Measurements from ENCODE around the gene NUP210L. TPM values are rescaled to one million over a fixed set of nuclear protein-coding genes. Genes with fewer than 3 reads are reported as not detected.

The NUP210L gene
- total and polyA plus RNA-seq, 9 of the 15 experiments (the other 6 are each of a cell fraction or from before 2014, with no cell fraction given) = 0.01 to 0.04 TPM; not detected in 7

DNA sequence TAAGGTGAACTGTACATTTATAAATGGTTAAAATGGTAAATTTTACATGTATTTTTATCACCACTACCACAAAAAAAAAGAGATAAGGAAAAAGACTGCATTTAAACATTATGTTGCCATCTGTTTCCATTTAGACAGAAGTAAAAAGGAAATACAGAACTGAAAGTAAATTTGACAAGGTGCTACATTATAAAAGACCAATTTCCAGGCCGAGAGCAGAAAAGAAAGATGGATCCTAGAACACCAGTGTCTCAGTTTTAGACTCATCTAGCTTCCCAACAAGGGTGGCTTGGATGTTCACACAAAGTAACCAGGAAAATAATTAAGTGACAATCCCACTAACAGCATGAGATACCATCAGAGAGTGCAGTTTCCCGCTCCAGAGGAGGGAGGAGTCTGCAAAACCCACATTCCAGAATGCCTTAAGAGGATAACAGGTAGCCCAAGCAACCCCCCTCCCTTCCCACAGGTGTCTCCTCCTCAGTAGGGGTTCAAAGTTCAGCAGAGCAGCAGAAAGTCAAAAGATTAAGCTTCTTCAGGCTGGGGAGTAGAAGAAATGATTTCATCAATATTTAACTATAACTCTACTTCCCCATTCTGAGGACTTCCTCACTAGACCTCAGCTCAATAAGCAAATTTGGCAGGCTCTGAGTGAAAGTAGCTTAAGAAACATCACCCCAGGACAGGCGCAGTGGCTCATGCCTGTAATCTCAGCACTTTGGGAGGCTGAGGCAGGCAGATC lies 25.2 kb upstream of the NUP210L start (continued):
- TF ChIP-seq TEAD4 (IDR thresholded peaks at IDR 0.05; ENCODE audit: low read length) (0 out of 2 replicates have a peak, but pooled peaks have one; percentile 22), TEAD4 (CRISPR knock-in tag; IDR thresholded peaks at IDR 0.05; ENCODE audit: borderline replicate concordance) (no peak), ZKSCAN1 (IDR thresholded peaks at IDR 0.05; ENCODE audit: low read depth, low read length) (no peak), TAL1 (IDR thresholded peaks at IDR 0.05) (no peak), PHF21A (IDR thresholded peaks at IDR 0.05; ENCODE audit: borderline replicate concordance, low read depth) (no peak), CREB3 (tag; conservative IDR thresholded peaks at IDR 0.05; ENCODE audit: low read depth) (no peak), CTBP1 (IDR thresholded peaks at IDR 0.05; ENCODE audit: borderline replicate concordance) (peak; percentile 40; the same call in 1 of the 2 replicates), ZNF41 (CRISPR knock-in tag; conservative IDR thresholded peaks at IDR 0.05) (no peak), HDAC2 (IDR thresholded peaks at IDR 0.05) (no peak), NFYB (IDR thresholded peaks at IDR 0.05; ENCODE audit: extremely low read depth, insufficient read length) (no peak), ZNF77 (CRISPR knock-in tag; IDR thresholded peaks at IDR 0.05) (no peak), ZEB2 (IDR thresholded peaks at IDR 0.05) (0 out of 2 replicates have a peak, but pooled peaks have one; percentile 26), RBM14 (IDR thresholded peaks at IDR 0.05; ENCODE audit: borderline replicate concordance, insufficient read depth, low read depth, low read length) (no peak), ZNF24 (IDR thresholded peaks at IDR 0.05) (peak; percentile 66; the same call in 1 of the 2 replicates), PREB (CRISPR knock-in tag; IDR thresholded peaks at IDR 0.05) (no peak), LARP7 (IDR thresholded peaks at IDR 0.05) (no peak), BCL6 (CRISPR knock-in tag; IDR thresholded peaks at IDR 0.05) (no peak), NELFE (IDR thresholded peaks at IDR 0.05; ENCODE audit: insufficient read depth, insufficient read length) (no peak), ZBTB17 (CRISPR knock-in tag; IDR thresholded peaks at IDR 0.05) (no peak), STAT5A (IDR thresholded peaks at IDR 0.05; ENCODE audit: borderline replicate concordance, low read length) (no peak), SPI1 (IDR thresholded peaks at IDR 0.05; ENCODE audit: borderline replicate concordance, low read depth, low read length) (peak; percentile 85)

All from K562 (cell line).